Mucosa of descending colon (tissue), 3 donors: ENCODE measurements around the gene KRT4. TPM values are rescaled to one million over a fixed set of nuclear protein-coding genes. Genes with fewer than 3 reads are reported as not detected.
A peak's percentile ranks its signal among the peaks of the same experiment; 100 is the strongest.

Source experiments
- ATAC-seq: fragments of 200-7000 bp; cut with Tn5 transposase; one replicate; pipeline ENCODE4 v1.9.1; 2020; ENCODE audit warnings: mild to moderate bottlenecking, moderate library complexity
- DNase-seq, 3 donors: peaks; one replicate each; pipeline ENCODE4 v3.0.0-alpha.2; 2020
- H3K36me3 ChIP-seq: fragments of 200-600 bp; one replicate; pipeline ENCODE4 v1.8.0; 2021; ENCODE audit warnings: low read depth, mild to moderate bottlenecking
- H3K4me1 ChIP-seq: fragments of 200-600 bp; one replicate; pipeline ENCODE4 v1.8.0; 2021; ENCODE audit warnings: low read depth, mild to moderate bottlenecking
- H3K4me3 ChIP-seq: fragments of 200-600 bp; one replicate; pipeline ENCODE4 v1.8.0; 2021; ENCODE audit warnings: mild to moderate bottlenecking
- H3K9me3 ChIP-seq: fragments of 200-600 bp; one replicate; pipeline ENCODE4 v1.8.0; 2021; ENCODE audit warnings: mild to moderate bottlenecking
- CTCF ChIP-seq: fragments of 200-600 bp; IDR thresholded peaks from one replicate; pipeline ENCODE4 v1.8.0; 2022; ENCODE audit warnings: antibody characterized with exemption, mild to moderate bottlenecking
- intact Hi-C, 2 donors: fragments of 100-400 bp; cut with DNase I in 1 of 2; cut with micrococcal nuclease in 1 of 2; formaldehyde crosslinking; loops; one replicate each; pipeline versions ENCODE4 v1.11.0 to v1.11.1; 2022; cut with DNase I, micrococcal nuclease
- total RNA-seq, 3 donors: library from RNA; stranded (reverse); fragmentation: NEBNext Ultra II Directional in 2 of 3; extraction: Animal tissue kit (Norgen Biotek cat#: 25700) in 2 of 3; gene quantifications; one replicate each; pipeline versions ENCODE4 v1.2.1 to v1.2.4, GENCODE V29; 2021 to 2023
- donor health status: DM: no; HTN: no; CAD: no; lungs with moderate emphysema.
- donor health status: DM: no; HTN: no; CAD: no.
- donor health status: DM: no; HTN: yes; CAD: no.

KRT4 gene
- total RNA-seq, 3 donors from 2014 or later: not detected

GRCh38 chr12:52838609-52839435 lies 24.9 kb upstream of the KRT4 start:
- no peaks in the 10 kb centered on the region for H3K36me3 ChIP-seq
- ATAC-seq: no peak

GRCh38 chr12:52837781-52838608 lies 24.1 kb upstream of the KRT4 start:
- DNase-seq (no peak), ATAC-seq (no peak)
- intact Hi-C loops: no loop called here
- Histone ChIP-seq H3K9me3 (no peaks in the 10 kb centered on the region), H3K4me3 (no peak overlapping the region), H3K36me3 (no peaks in the 10 kb centered on the region), H3K4me1 (no peaks in the 10 kb centered on the region)
- TF ChIP-seq CTCF: no peak

More at GRCh38 chr12:52838609-52839435, 24.9 kb upstream of the KRT4 start:
- no peak for TF ChIP-seq CTCF
- no peak for DNase-seq
- no peak overlapping the region for H3K4me3 ChIP-seq
- no peaks in the 10 kb centered on the region for H3K4me1 ChIP-seq
- no peaks in the 10 kb centered on the region for H3K9me3 ChIP-seq
- intact Hi-C loops: no loop called here

- DNase-seq (no peak), ATAC-seq (no peak)
- Histone ChIP-seq H3K36me3 (no peaks in the 10 kb centered on the region), H3K4me3 (no peak overlapping the region), H3K4me1 (no peaks in the 10 kb centered on the region), H3K9me3 (no peaks in the 10 kb centered on the region)
- no peak for TF ChIP-seq CTCF
- intact Hi-C loops: no loop called here
These were observed 23.5 kb upstream of the KRT4 start for GRCh38 chr12:52837413-52837741.

GRCh38 chr12:52836491-52837412 lies 22.8 kb upstream of the KRT4 start:
- no peak for TF ChIP-seq CTCF

GRCh38 chr12:52836042-52836466 lies 22.1 kb upstream of the KRT4 start:
- TF ChIP-seq CTCF: no peak
- Histone ChIP-seq H3K9me3 (no peaks in the 10 kb centered on the region), H3K36me3 (no peaks in the 10 kb centered on the region), H3K4me3 (no peak overlapping the region), H3K4me1 (no peaks in the 10 kb centered on the region)
- ATAC-seq: peak; percentile 20
- intact Hi-C loops: no loop called here
- DNase-seq: no peak

More at GRCh38 chr12:52836491-52837412, 22.8 kb upstream of the KRT4 start:
- intact Hi-C loops: no loop called here
- DNase-seq: no peak
- Histone ChIP-seq H3K4me1 (no peaks in the 10 kb centered on the region), H3K36me3 (no peaks in the 10 kb centered on the region), H3K4me3 (no peak overlapping the region), H3K9me3 (no peaks in the 10 kb centered on the region)
- ATAC-seq: no peak
